ENCODE measurements around the gene HEPN1.
A peak's percentile ranks its signal among the peaks of the same experiment; 100 is the strongest.

HEPN1 gene

GRCh38 chr11:124917115-124917637 is 1.9 kb upstream of the HEPN1 start:
- no peak for DNase-seq (ENCODE audit: low spot score)
- in situ Hi-C loops (cut with MboI; ENCODE audit: low sequenced_read_pairs, unreplicated experiment): no loop called here
- TF ChIP-seq CTCF (IDR thresholded peaks at IDR 0.05; ENCODE audit: borderline replicate concordance, control extremely low read depth, extremely low read depth, insufficient read depth, missing control alignments): no peak

- TF ChIP-seq CTCF (IDR thresholded peaks at IDR 0.05; ENCODE audit: borderline replicate concordance, control extremely low read depth, extremely low read depth, insufficient read depth, missing control alignments): no peak
- DNase-seq (ENCODE audit: low spot score): no peak
- in situ Hi-C loops (cut with MboI; ENCODE audit: low sequenced_read_pairs, unreplicated experiment): no loop called here
These were observed 848 bp downstream of the HEPN1 start for GRCh38 chr11:124919898-124920297.

DNA sequence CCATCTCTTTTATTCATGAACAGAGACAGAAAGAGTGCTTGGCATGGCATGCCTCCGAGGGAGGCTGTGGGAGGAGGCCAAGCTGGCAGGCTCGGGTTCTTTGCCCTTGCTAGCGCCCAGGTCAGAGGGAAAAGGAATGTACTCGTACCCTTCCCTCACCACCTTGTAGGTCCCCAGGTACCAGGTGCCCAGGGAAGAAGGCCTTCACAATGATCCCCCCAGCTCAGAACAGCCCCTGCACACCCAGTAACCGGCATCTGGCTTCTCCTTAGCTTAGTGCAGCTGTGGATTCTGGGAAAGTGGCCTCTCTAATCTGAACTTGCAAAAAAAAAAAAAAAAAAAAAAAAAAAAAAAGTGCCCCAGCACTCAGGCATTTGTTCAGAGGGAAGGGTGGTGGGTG is 1.3 kb downstream of the HEPN1 start:
- no peak for DNase-seq (ENCODE audit: low spot score)
- in situ Hi-C loops (cut with MboI; ENCODE audit: low sequenced_read_pairs, unreplicated experiment): no loop called here
- no peak for TF ChIP-seq CTCF (IDR thresholded peaks at IDR 0.05; ENCODE audit: borderline replicate concordance, control extremely low read depth, extremely low read depth, insufficient read depth, missing control alignments)

DNA sequence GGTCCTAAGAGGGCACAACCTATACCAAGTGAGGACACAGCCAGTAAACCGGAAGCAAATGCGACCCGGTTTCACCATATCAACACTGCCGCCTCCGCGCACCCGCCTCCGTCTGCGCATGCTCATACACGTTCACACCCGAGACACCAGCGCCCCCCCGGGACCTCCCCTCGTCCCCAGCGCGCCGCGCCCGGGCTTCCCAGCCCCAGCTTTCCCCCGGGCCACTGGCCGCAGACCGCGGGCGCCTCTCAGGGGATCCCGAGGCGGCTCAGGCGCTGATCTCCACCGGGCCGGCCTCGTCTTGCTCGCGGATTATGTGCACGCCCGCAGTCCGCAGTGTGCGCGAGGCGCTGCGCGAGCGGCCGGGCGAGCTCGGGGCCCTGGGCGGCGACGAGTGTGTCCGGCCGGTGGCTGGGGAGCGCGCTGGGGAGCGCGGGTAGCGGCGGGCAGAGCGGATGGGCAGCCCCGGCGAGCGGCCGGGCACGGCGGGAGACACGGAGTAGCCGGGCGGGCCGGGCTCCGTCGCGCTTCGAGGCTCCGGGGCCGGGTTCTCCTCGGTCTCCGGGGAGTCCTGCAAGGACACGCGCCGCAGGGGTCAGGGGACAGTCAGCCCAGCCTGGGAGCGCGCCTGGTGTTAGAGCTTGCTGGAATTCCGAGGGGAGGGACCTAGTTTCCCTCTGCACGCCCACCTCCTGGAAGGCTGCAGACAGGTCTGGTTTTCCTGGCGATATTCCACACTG is 2.0 kb downstream of the HEPN1 start:
- in situ Hi-C loops (cut with MboI; ENCODE audit: low sequenced_read_pairs, unreplicated experiment): no loop called here
- peak; percentile 77 for DNase-seq (ENCODE audit: low spot score)
- no peak for TF ChIP-seq CTCF (IDR thresholded peaks at IDR 0.05; ENCODE audit: borderline replicate concordance, control extremely low read depth, extremely low read depth, insufficient read depth, missing control alignments)

- TF ChIP-seq CTCF (IDR thresholded peaks at IDR 0.05; ENCODE audit: borderline replicate concordance, control extremely low read depth, extremely low read depth, insufficient read depth, missing control alignments): no peak
- in situ Hi-C loops (cut with MboI; ENCODE audit: low sequenced_read_pairs, unreplicated experiment): no loop called here
- DNase-seq (ENCODE audit: low spot score): no peak
These were observed 3.8 kb downstream of the HEPN1 start for GRCh38 chr11:124922831-124923230.

DNA sequence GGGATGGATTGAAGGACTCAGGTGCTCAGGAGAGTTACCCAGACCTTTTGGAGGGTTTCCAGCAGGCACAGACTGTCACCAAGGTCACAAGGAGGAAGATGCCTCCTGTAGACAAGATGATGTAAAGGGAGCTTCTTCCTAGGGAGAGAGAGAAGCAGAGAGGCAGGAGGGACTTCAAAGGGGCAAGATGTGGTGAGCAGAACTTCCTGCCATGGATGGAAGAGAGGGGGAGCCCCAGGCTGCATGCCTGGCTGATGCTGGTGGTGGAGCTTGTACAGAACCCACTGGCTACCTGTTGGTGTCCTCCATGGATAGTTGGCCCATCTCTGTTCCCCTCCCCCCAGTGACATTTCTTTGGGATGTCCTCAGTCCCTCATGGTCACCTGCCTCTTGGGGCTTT is 4.2 kb downstream of the HEPN1 start:
- no peak for DNase-seq (ENCODE audit: low spot score)
- in situ Hi-C loops (cut with MboI; ENCODE audit: low sequenced_read_pairs, unreplicated experiment): no loop called here
- TF ChIP-seq CTCF (IDR thresholded peaks at IDR 0.05; ENCODE audit: borderline replicate concordance, control extremely low read depth, extremely low read depth, insufficient read depth, missing control alignments): no peak
